Measurements from ENCODE around the gene DENND2A.

DNA sequence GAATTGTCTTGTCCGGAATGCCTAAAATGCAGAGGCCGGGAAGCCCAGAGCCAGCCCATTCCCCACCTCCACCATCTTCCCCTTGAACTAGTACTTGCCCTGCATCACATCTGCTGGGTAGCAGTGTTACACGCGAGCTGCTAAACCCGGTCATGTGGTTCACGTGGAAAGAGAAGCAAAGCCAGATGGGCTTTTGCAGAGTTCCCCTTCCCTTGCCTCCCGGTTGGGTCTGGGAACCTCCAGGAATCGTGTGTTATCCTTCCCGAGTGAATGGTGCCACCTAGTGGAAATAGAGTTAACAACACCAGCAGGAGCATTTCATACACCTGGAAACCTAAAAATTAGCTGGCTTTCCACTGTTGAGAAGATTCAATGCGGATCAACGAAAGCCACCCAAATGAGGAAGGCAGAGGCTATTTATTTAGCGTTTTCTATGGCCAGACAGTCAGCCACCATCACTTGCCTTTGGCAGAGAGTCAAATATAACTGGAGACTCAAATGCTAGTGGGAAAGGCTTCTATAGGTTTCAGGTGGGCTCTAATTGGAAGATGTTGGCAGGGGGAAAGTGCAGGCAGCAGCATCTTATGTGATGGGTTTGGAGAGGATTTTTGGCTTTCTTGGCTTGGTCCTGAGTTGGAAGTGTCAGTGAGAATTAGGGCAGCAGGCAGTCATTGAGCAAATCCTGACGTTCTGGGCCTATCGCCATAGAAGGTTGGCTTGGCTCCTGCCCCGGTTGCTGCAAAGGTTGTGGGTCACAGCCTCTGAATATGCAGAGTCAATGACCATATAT lies 12.9 kb upstream of the DENND2A start:
- TF ChIP-seq, protein P1, sequence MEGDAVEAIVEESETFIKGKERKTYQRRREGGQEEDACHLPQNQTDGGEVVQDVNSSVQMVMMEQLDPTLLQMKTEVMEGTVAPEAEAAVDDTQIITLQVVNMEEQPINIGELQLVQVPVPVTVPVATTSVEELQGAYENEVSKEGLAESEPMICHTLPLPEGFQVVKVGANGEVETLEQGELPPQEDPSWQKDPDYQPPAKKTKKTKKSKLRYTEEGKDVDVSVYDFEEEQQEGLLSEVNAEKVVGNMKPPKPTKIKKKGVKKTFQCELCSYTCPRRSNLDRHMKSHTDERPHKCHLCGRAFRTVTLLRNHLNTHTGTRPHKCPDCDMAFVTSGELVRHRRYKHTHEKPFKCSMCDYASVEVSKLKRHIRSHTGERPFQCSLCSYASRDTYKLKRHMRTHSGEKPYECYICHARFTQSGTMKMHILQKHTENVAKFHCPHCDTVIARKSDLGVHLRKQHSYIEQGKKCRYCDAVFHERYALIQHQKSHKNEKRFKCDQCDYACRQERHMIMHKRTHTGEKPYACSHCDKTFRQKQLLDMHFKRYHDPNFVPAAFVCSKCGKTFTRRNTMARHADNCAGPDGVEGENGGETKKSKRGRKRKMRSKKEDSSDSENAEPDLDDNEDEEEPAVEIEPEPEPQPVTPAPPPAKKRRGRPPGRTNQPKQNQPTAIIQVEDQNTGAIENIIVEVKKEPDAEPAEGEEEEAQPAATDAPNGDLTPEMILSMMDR (IDR thresholded peaks at IDR 0.05), result peak; percentile 74
- TF ChIP-seq ZNF232 (CRISPR knock-in tag; IDR thresholded peaks at IDR 0.05) (no peak), MYBL2 (CRISPR knock-in tag; IDR thresholded peaks at IDR 0.05) (no peak), ESRRA (CRISPR knock-in tag; IDR thresholded peaks at IDR 0.05; ENCODE audit: borderline replicate concordance) (no peak), KAT7 (CRISPR knock-in tag; IDR thresholded peaks at IDR 0.05; ENCODE audit: borderline replicate concordance) (no peak), TEAD4 (CRISPR knock-in tag; IDR thresholded peaks at IDR 0.05) (no peak), ZBTB21 (CRISPR knock-in tag; IDR thresholded peaks at IDR 0.05; ENCODE audit: borderline replicate concordance) (no peak)
- TF ChIP-seq, protein P2, sequence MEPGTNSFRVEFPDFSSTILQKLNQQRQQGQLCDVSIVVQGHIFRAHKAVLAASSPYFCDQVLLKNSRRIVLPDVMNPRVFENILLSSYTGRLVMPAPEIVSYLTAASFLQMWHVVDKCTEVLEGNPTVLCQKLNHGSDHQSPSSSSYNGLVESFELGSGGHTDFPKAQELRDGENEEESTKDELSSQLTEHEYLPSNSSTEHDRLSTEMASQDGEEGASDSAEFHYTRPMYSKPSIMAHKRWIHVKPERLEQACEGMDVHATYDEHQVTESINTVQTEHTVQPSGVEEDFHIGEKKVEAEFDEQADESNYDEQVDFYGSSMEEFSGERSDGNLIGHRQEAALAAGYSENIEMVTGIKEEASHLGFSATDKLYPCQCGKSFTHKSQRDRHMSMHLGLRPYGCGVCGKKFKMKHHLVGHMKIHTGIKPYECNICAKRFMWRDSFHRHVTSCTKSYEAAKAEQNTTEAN (CRISPR knock-in tag; IDR thresholded peaks at IDR 0.05), result no peak
- TF ChIP-seq, protein P3, sequence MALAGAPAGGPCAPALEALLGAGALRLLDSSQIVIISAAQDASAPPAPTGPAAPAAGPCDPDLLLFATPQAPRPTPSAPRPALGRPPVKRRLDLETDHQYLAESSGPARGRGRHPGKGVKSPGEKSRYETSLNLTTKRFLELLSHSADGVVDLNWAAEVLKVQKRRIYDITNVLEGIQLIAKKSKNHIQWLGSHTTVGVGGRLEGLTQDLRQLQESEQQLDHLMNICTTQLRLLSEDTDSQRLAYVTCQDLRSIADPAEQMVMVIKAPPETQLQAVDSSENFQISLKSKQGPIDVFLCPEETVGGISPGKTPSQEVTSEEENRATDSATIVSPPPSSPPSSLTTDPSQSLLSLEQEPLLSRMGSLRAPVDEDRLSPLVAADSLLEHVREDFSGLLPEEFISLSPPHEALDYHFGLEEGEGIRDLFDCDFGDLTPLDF (CRISPR knock-in tag; IDR thresholded peaks at IDR 0.05), result no peak; the same call in 1 of the 2 replicates
